ENCODE results near the gene MALRD1.

Gene MALRD1

DNA sequence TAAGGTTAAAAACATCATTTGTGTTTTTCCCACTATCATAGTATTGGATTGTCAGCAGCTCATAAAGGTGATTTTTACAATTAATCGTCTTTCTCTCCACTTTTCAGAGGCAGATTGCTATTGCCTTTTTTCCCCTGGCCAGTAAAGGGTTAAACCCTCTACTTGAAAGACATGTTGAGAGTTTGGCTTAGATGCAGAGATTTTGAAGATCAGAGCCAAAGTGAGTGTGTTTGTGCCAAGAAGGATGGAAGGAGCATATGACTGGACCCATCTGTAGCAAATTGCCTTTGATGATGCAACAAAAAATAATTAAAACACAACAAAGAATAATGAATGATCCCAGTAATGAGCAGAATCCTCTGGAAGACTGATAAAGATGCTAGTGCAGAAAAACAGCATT, 373.1 kb downstream of the MALRD1 start:
- no peak for TF ChIP-seq POLR2AphosphoS5 (IDR thresholded peaks at IDR 0.05; ENCODE audit: low read depth, low read length)
- no peak for TF ChIP-seq POLR2A (IDR thresholded peaks at IDR 0.05; ENCODE audit: low read depth, low read length)
- no peak for TF ChIP-seq SPI1 (IDR thresholded peaks at IDR 0.05; ENCODE audit: low read depth, low read length)
- TF ChIP-seq TAF1 (IDR thresholded peaks at IDR 0.05; ENCODE audit: low read depth, low read length), result no peak
- TF ChIP-seq PAX5 (IDR thresholded peaks at IDR 0.05; ENCODE audit: insufficient read depth, low read length, severe bottlenecking), result no peak
- no peak for TF ChIP-seq POU2F2 (IDR thresholded peaks at IDR 0.05; ENCODE audit: low read depth, low read length)
- FAIRE-seq, result no peak
- DNase-seq (ENCODE audit: insufficient read length, low spot score), result no peak

DNA sequence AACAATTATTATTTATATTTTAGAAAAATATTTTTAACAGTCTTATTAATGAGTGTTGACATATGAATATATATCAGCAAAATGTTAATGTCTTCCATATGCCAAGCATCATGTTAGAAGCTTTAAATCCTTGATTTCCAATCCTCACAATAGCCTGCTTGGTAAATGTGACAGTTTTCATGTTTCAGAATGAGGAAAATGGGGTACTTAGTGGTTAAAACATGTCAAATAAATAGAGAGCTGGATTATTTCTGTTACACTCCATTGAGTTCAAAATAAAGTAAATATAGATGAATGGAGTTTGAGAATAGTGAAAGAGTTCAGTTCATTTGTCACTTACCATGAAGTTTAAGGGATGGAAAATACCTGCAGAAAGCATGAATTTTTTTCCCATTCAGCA, 377.4 kb downstream of the MALRD1 start:
- DNase-seq (ENCODE audit: insufficient read length, low spot score), result no peak
- TF ChIP-seq TAF1 (IDR thresholded peaks at IDR 0.05; ENCODE audit: low read depth, low read length) (no peak), POLR2A (IDR thresholded peaks at IDR 0.05; ENCODE audit: low read depth, low read length) (no peak), PAX5 (IDR thresholded peaks at IDR 0.05; ENCODE audit: insufficient read depth, low read length, severe bottlenecking) (no peak)
- FAIRE-seq, result no peak

DNA sequence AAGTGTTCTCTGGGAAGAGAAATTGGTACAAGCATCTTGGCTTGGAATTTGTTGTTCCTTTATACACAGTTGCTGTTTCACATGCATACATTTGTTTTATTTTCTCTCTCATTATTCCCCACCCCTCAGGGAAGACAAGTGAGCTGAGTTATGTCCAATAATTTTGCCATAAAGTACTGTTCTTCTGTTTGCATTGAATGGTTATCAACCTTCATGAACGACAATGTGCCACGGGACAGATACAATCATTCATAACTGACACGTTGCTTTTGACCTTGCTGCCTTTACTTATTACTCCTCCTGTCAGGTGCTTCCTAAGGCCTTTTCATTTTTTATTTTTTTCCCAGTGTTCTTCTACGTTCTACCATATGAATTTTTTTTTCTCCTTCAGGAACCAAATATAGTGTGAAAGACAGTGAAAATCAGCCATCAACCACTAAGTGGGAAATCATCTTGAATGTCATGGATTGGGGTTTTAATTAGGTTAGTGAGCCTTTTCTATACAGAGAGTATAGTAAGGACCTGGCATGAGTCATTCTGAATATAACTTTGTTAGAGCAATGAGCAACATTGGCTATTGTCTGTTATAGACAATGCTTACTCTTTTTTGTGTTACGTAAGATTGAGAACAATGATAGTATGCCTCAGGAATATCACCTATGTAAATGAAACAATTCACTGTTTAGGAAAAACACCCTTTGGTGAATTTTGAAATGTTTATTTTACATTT, 383.2 kb downstream of the MALRD1 start:
- no peak for FAIRE-seq
- DNase-seq (ENCODE audit: insufficient read length, low spot score), result no peak
- no peak for TF ChIP-seq POLR2A (IDR thresholded peaks at IDR 0.05; ENCODE audit: low read depth, low read length)
- TF ChIP-seq SPI1 (IDR thresholded peaks at IDR 0.05; ENCODE audit: low read depth, low read length), result no peak
- TF ChIP-seq POLR2AphosphoS5 (IDR thresholded peaks at IDR 0.05; ENCODE audit: low read depth, low read length), result no peak
- TF ChIP-seq PAX5 (IDR thresholded peaks at IDR 0.05; ENCODE audit: insufficient read depth, low read length, severe bottlenecking), result no peak
- TF ChIP-seq TAF1 (IDR thresholded peaks at IDR 0.05; ENCODE audit: low read depth, low read length), result no peak
- TF ChIP-seq POU2F2 (IDR thresholded peaks at IDR 0.05; ENCODE audit: low read depth, low read length), result no peak

DNA sequence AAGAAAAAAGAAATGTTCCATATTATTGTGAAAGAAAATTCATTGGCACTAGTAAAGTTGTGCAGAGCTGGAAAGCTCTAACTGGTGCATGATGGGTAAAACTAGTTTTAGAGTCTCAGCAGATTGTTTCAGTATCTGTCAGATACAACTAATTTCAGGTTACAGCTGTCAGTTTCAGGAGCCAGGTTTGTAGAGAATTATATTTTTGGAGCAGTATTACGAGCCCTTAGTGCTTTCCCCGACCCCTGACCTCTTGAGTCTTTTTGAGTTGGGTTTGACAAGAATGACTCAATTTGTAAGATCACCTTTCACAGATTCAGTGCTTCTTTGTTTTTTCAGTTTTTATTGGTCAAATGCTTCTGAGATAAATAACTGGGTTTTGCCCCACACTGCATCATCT, 401.3 kb downstream of the MALRD1 start:
- no peak for FAIRE-seq
- TF ChIP-seq POLR2AphosphoS5 (IDR thresholded peaks at IDR 0.05; ENCODE audit: low read depth, low read length), result no peak
- TF ChIP-seq POU2F2 (IDR thresholded peaks at IDR 0.05; ENCODE audit: low read depth, low read length), result no peak
- TF ChIP-seq TAF1 (IDR thresholded peaks at IDR 0.05; ENCODE audit: low read depth, low read length), result no peak
- no peak for TF ChIP-seq PAX5 (IDR thresholded peaks at IDR 0.05; ENCODE audit: insufficient read depth, low read length, severe bottlenecking)
- no peak for TF ChIP-seq POLR2A (IDR thresholded peaks at IDR 0.05; ENCODE audit: low read depth, low read length)
- no peak for TF ChIP-seq SPI1 (IDR thresholded peaks at IDR 0.05; ENCODE audit: low read depth, low read length)
- DNase-seq (ENCODE audit: insufficient read length, low spot score), result no peak

DNA sequence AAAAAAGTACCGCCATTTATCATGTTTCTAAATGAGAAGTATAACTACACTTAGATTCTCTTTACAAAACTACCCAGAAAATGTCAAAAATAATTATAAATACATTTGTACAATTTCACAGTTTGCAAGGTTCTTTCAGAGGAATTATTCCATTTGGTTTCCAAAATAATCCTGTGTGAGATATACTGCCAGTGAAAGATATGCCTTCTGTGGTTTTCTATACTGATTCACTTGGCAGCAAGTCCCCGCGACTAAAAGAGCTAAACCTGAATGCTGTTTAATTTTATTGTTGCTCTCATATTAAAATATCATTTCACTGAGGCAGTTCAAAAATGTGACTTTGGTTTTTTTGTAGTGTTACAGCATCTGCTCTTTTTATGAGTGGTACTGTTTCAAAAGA, 402.8 kb downstream of the MALRD1 start:
- FAIRE-seq, result no peak
- TF ChIP-seq TAF1 (IDR thresholded peaks at IDR 0.05; ENCODE audit: low read depth, low read length) (no peak), POU2F2 (IDR thresholded peaks at IDR 0.05; ENCODE audit: low read depth, low read length) (no peak), POLR2AphosphoS5 (IDR thresholded peaks at IDR 0.05; ENCODE audit: low read depth, low read length) (no peak), POLR2A (IDR thresholded peaks at IDR 0.05; ENCODE audit: low read depth, low read length) (no peak), SPI1 (IDR thresholded peaks at IDR 0.05; ENCODE audit: low read depth, low read length) (no peak), PAX5 (IDR thresholded peaks at IDR 0.05; ENCODE audit: insufficient read depth, low read length, severe bottlenecking) (no peak)

DNA sequence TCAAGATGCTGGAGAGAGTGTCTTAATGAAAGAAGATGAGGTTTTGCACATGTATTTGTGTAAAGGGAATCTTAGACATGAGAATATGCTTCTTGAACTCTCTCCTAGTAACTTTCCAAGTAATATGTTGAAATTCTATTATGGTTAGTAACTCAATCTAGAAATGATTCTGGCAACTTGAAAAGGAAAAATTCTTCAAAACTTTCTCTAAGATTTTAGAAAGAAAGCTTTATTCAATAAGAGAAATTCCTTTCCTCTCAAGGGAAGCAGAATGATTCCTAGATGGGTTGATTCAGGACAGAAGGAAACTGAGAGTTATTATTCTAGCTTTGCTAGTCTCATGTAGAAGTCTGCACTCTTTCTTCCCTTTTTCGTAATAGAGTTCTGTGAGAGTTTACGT, 403.3 kb downstream of the MALRD1 start:
- TF ChIP-seq PAX5 (IDR thresholded peaks at IDR 0.05; ENCODE audit: insufficient read depth, low read length, severe bottlenecking) (no peak), POU2F2 (IDR thresholded peaks at IDR 0.05; ENCODE audit: low read depth, low read length) (no peak), POLR2A (IDR thresholded peaks at IDR 0.05; ENCODE audit: low read depth, low read length) (no peak), SPI1 (IDR thresholded peaks at IDR 0.05; ENCODE audit: low read depth, low read length) (no peak), POLR2AphosphoS5 (IDR thresholded peaks at IDR 0.05; ENCODE audit: low read depth, low read length) (no peak), TAF1 (IDR thresholded peaks at IDR 0.05; ENCODE audit: low read depth, low read length) (no peak)
- DNase-seq (ENCODE audit: insufficient read length, low spot score), result no peak
- no peak for FAIRE-seq

More for the DNA sequence above, 402.8 kb downstream of the MALRD1 start:
- no peak for DNase-seq (ENCODE audit: insufficient read length, low spot score)

DNA sequence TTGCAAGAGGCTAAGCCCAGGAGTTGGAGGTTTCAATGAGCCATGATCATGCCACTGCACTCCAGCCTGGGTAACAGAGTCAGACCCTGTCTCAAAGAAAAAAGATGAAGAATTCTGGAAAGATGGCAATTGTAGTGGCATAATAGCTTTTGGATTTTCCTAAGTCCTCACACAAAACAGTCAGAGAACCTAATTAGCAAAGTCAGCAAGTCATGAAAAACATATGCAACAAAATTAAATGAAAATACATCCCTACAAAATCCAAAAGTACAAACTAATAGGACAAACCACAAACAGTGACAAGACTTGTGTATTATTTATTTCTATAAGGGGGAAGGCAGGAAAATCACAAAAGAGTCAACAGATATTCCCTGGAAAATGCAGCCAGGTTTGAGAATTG, 405.4 kb downstream of the MALRD1 start:
- no peak for TF ChIP-seq POLR2A (IDR thresholded peaks at IDR 0.05; ENCODE audit: low read depth, low read length)
- no peak for TF ChIP-seq PAX5 (IDR thresholded peaks at IDR 0.05; ENCODE audit: insufficient read depth, low read length, severe bottlenecking)
- no peak for TF ChIP-seq POU2F2 (IDR thresholded peaks at IDR 0.05; ENCODE audit: low read depth, low read length)
- no peak for TF ChIP-seq SPI1 (IDR thresholded peaks at IDR 0.05; ENCODE audit: low read depth, low read length)
- TF ChIP-seq POLR2AphosphoS5 (IDR thresholded peaks at IDR 0.05; ENCODE audit: low read depth, low read length), result no peak
- TF ChIP-seq TAF1 (IDR thresholded peaks at IDR 0.05; ENCODE audit: low read depth, low read length), result no peak
- DNase-seq (ENCODE audit: insufficient read length, low spot score) (no peak), FAIRE-seq (no peak)

DNA sequence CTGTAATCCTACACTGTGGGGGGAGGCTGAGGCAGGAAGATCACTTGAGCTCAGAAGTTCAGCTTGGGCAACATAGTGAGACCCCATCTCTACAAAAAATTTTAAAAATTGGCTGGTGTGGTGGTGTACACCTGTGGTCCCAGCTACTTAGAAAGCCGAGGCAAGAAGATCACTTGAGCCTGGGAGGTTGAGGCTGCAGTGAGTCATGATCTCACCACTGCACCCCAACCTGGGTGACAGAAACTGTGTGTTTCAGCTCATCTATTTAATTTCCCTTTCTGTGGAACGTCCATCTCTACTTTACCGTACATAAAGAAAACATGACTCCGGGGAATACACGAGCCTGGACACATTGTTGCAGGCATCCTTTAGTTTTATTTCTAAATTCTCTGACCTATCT, 413.0 kb downstream of the MALRD1 start:
- TF ChIP-seq POLR2AphosphoS5 (IDR thresholded peaks at IDR 0.05; ENCODE audit: low read depth, low read length) (no peak), POLR2A (IDR thresholded peaks at IDR 0.05; ENCODE audit: low read depth, low read length) (no peak), PAX5 (IDR thresholded peaks at IDR 0.05; ENCODE audit: insufficient read depth, low read length, severe bottlenecking) (no peak), POU2F2 (IDR thresholded peaks at IDR 0.05; ENCODE audit: low read depth, low read length) (no peak), SPI1 (IDR thresholded peaks at IDR 0.05; ENCODE audit: low read depth, low read length) (no peak), TAF1 (IDR thresholded peaks at IDR 0.05; ENCODE audit: low read depth, low read length) (no peak)
- DNase-seq (ENCODE audit: insufficient read length, low spot score), result no peak
- no peak for FAIRE-seq

DNA sequence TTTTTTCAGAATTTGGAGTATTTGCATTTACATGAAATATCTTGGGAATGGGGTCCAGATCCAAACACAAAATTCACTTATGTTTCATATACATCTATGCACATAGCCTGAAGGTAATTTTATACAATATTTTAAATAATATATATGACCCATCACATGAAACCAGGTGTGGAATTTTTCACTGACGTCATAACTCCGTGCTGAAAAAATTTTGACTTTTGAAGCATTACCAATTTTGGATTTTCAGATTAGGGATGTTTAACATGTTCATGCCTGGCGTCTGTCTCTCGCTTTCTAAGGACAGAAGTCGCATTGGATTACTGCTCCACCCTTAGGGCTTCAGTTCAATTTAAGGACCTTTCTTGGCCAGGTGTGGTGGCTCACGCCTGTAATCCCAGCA, 418.1 kb downstream of the MALRD1 start:
- FAIRE-seq (no peak), DNase-seq (ENCODE audit: insufficient read length, low spot score) (no peak)
- TF ChIP-seq POLR2A (IDR thresholded peaks at IDR 0.05; ENCODE audit: low read depth, low read length) (no peak), SPI1 (IDR thresholded peaks at IDR 0.05; ENCODE audit: low read depth, low read length) (no peak), POU2F2 (IDR thresholded peaks at IDR 0.05; ENCODE audit: low read depth, low read length) (no peak)

DNA sequence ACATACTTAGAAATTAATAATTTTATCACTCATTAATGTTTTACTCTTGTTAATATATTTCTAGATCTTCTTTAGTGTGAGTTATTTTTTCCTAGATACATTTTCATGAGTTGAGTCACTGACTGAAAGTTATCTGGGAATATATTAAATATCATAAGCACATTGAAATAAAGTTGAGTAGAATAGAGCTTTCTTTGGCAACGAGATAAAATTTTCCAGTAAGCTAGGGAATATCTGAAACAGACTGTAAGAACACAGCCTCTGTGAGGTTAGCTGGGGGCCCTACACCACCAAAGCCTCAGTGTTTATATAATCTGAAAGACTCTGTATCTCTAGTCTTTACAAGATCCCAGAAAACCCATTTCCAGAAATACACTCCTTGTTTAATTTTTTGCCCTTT, 419.8 kb downstream of the MALRD1 start:
- DNase-seq (ENCODE audit: insufficient read length, low spot score) (no peak), FAIRE-seq (no peak)

More for the DNA sequence above, 419.8 kb downstream of the MALRD1 start:
- TF ChIP-seq TAF1 (IDR thresholded peaks at IDR 0.05; ENCODE audit: low read depth, low read length) (no peak), PAX5 (IDR thresholded peaks at IDR 0.05; ENCODE audit: insufficient read depth, low read length, severe bottlenecking) (no peak), POLR2A (IDR thresholded peaks at IDR 0.05; ENCODE audit: low read depth, low read length) (no peak), POU2F2 (IDR thresholded peaks at IDR 0.05; ENCODE audit: low read depth, low read length) (no peak), SPI1 (IDR thresholded peaks at IDR 0.05; ENCODE audit: low read depth, low read length) (no peak), POLR2AphosphoS5 (IDR thresholded peaks at IDR 0.05; ENCODE audit: low read depth, low read length) (no peak)

All from GM12891 (cell line).